22Rv1 (cell line): ENCODE measurements around the gene ANO3.

Source experiments
- ZFX ChIP-seq: fragments of 450-650 bp; IDR thresholded peaks from 2 replicates; pipeline ENCODE4 v1.6.1; 2017; ENCODE audit warnings: antibody characterized with exemption, borderline replicate concordance
- TF ChIP-seq, protein P1 (sequence below): fragments of 450-650 bp; IDR thresholded peaks from 2 replicates; pipeline ENCODE4 v1.5.1; 2017; ENCODE audit warnings: mild to moderate bottlenecking

DNA sequence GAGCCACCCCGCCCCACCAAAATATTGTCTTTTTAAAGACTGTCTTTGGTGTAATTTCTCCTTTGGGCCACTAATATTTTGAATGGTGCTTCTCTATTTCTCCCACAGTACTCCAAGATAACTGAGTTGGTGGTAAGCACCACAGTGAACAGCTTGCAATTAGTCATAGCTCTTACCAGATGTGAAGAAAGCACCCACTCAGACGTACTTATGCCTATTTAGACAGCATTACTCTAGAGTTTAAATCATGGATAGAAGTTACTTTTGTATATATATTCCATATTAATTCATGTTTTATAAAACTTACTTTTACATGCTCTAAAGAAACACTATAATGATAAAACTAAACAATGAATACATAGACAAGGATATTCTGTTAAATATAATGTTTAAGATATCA lies 12.7 kb downstream of the ANO3 start:
- TF ChIP-seq, protein P1, sequence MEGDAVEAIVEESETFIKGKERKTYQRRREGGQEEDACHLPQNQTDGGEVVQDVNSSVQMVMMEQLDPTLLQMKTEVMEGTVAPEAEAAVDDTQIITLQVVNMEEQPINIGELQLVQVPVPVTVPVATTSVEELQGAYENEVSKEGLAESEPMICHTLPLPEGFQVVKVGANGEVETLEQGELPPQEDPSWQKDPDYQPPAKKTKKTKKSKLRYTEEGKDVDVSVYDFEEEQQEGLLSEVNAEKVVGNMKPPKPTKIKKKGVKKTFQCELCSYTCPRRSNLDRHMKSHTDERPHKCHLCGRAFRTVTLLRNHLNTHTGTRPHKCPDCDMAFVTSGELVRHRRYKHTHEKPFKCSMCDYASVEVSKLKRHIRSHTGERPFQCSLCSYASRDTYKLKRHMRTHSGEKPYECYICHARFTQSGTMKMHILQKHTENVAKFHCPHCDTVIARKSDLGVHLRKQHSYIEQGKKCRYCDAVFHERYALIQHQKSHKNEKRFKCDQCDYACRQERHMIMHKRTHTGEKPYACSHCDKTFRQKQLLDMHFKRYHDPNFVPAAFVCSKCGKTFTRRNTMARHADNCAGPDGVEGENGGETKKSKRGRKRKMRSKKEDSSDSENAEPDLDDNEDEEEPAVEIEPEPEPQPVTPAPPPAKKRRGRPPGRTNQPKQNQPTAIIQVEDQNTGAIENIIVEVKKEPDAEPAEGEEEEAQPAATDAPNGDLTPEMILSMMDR = no peak
- TF ChIP-seq ZFX = no peak
